ENCODE data around the gene SNX1.

DNA sequence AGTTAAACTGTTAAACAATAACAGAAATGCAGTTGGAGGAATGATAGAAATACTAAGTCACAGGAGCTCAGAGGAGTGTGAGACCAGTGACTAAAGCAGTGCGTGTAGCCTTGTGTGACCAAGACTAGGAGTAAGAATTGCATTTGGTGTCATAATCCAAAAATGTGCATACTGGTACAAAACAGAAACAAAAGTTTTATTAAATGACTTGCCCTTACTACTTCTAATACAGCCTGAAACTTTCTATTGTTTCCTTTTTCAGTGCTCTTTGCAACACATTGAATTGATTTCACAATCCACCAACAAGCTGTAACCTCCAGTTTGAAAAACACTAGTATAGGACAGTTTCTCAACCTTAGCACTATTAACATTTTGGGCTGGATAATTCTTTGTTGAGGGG, 17.1 kb downstream of the SNX1 start:
- TF ChIP-seq, protein P1, sequence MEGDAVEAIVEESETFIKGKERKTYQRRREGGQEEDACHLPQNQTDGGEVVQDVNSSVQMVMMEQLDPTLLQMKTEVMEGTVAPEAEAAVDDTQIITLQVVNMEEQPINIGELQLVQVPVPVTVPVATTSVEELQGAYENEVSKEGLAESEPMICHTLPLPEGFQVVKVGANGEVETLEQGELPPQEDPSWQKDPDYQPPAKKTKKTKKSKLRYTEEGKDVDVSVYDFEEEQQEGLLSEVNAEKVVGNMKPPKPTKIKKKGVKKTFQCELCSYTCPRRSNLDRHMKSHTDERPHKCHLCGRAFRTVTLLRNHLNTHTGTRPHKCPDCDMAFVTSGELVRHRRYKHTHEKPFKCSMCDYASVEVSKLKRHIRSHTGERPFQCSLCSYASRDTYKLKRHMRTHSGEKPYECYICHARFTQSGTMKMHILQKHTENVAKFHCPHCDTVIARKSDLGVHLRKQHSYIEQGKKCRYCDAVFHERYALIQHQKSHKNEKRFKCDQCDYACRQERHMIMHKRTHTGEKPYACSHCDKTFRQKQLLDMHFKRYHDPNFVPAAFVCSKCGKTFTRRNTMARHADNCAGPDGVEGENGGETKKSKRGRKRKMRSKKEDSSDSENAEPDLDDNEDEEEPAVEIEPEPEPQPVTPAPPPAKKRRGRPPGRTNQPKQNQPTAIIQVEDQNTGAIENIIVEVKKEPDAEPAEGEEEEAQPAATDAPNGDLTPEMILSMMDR (IDR thresholded peaks at IDR 0.05; ENCODE audit: extremely low read depth in 1 of 2, insufficient read depth in 1 of 2, low read depth in 1 of 2, low read length in 2 of 2) = no peak
- no peak for TF ChIP-seq JUN (IDR thresholded peaks at IDR 0.05; ENCODE audit: borderline replicate concordance, insufficient read depth, insufficient read length, low read depth)
- TF ChIP-seq POLR2A (IDR thresholded peaks at IDR 0.05; ENCODE audit: low read depth, low read length) = no peak
- TF ChIP-seq POLR2AphosphoS5 (IDR thresholded peaks at IDR 0.05; ENCODE audit: insufficient read depth, low read depth, low read length) = no peak
- TF ChIP-seq, protein P2, sequence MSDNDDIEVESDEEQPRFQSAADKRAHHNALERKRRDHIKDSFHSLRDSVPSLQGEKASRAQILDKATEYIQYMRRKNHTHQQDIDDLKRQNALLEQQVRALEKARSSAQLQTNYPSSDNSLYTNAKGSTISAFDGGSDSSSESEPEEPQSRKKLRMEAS (IDR thresholded peaks at IDR 0.05; ENCODE audit: insufficient read depth, insufficient read length) = no peak
- no peak for TF ChIP-seq EZH2 (IDR thresholded peaks at IDR 0.05; ENCODE audit: borderline replicate concordance, low read depth, low read length, severe bottlenecking)
- TF ChIP-seq FOS (IDR thresholded peaks at IDR 0.05; ENCODE audit: borderline replicate concordance, insufficient read depth, low read length) = no peak
- no peak for TF ChIP-seq MYC (IDR thresholded peaks at IDR 0.05; ENCODE audit: low read depth, low read length)

Data from endothelial cell of umbilical vein (primary cell).